Caki2 (cell line): Measurements from ENCODE around the gene FEN1. TPM values are rescaled to one million over a fixed set of nuclear protein-coding genes. Genes with fewer than 3 reads are reported as not detected.

Source experiments
- DNase-seq: peaks from one replicate; pipeline ENCODE4 v3.0.0-alpha.2; 2015; ENCODE audit warnings: low read depth
- in situ Hi-C: cut with HindIII; loops from 2 replicates; pipeline ENCODE4 v1.10.0; 2016; ENCODE audit warnings: low sequenced_read_pairs, low pct_unique_long_range_greater_than_20kb, mixed read lengths
- total RNA-seq: library from RNA; depleted of rRNA; stranded (reverse); fragments of >200 nt; shearing (Covaris generic); gene quantifications from 2 replicates; pipeline ENCODE4 v1.2.3, GENCODE V29; 2014; ENCODE audit warnings: low replicate concordance

The FEN1 gene
- total RNA-seq, 1 experiment from 2014 or later, result 61.0 TPM

GRCh38 chr11:61771195-61771894 lies 21.4 kb upstream of the FEN1 start:
- no peak for DNase-seq
- in situ Hi-C loops, result no loop called here

- in situ Hi-C loops, result no loop called here
- DNase-seq, result no peak
These were observed 20.7 kb upstream of the FEN1 start for GRCh38 chr11:61771985-61772455.

GRCh38 chr11:61773356-61773755 lies 19.4 kb upstream of the FEN1 start:
- in situ Hi-C loops, result no loop called here
- DNase-seq, result no peak

GRCh38 chr11:61773809-61774208 lies 18.9 kb upstream of the FEN1 start:
- in situ Hi-C loops, result no loop called here
- no peak for DNase-seq

- in situ Hi-C loops, result no loop called here
- DNase-seq, result no peak
These were observed 18.3 kb upstream of the FEN1 start for GRCh38 chr11:61774411-61774810.

GRCh38 chr11:61775106-61775505 lies 17.6 kb upstream of the FEN1 start:
- in situ Hi-C loops, result no loop called here
- no peak for DNase-seq

- in situ Hi-C loops, result no loop called here
- DNase-seq, result no peak
These were observed 16.8 kb upstream of the FEN1 start for GRCh38 chr11:61775606-61776554.

GRCh38 chr11:61776561-61777075 lies 16.1 kb upstream of the FEN1 start:
- DNase-seq, result peak; percentile 39
- in situ Hi-C loops, result no loop called here

GRCh38 chr11:61777234-61778090 lies 15.2 kb upstream of the FEN1 start:
- in situ Hi-C loops, result no loop called here

GRCh38 chr11:61778357-61778886 lies 14.3 kb upstream of the FEN1 start:
- in situ Hi-C loops, result no loop called here
- DNase-seq, result no peak

More at GRCh38 chr11:61777234-61778090, 15.2 kb upstream of the FEN1 start:
- no peak for DNase-seq

- no peak for DNase-seq
- in situ Hi-C loops, result no loop called here
These were observed 13.6 kb upstream of the FEN1 start for GRCh38 chr11:61778920-61779650.

- DNase-seq, result no peak
These were observed 12.8 kb upstream of the FEN1 start for GRCh38 chr11:61779666-61780525.

GRCh38 chr11:61780581-61781162 lies 12.0 kb upstream of the FEN1 start:
- in situ Hi-C loops, result no loop called here
- no peak for DNase-seq

More at GRCh38 chr11:61779666-61780525, 12.8 kb upstream of the FEN1 start:
- in situ Hi-C loops, result no loop called here

GRCh38 chr11:61781585-61781984 lies 11.1 kb upstream of the FEN1 start:
- in situ Hi-C loops, result no loop called here
- no peak for DNase-seq

GRCh38 chr11:61782299-61782698 lies 10.4 kb upstream of the FEN1 start:
- no peak for DNase-seq
- in situ Hi-C loops, result no loop called here

GRCh38 chr11:61782841-61783240 lies 9.9 kb upstream of the FEN1 start:
- in situ Hi-C loops, result no loop called here

More at GRCh38 chr11:61782841-61783240, 9.9 kb upstream of the FEN1 start:
- no peak for DNase-seq
